Breast epithelium (tissue), 3 donors: ENCODE measurements around the gene RANBP1.

Experiments
- POLR2A ChIP-seq: fragments of 450-650 bp; IDR thresholded peaks from one replicate; pipeline ENCODE4 v1.6.1; 2016; ENCODE audit warnings: antibody characterized with exemption, mild to moderate bottlenecking, moderate library complexity
- TF ChIP-seq, protein P1 (sequence below), 3 donors: fragments of 450-650 bp; IDR thresholded peaks; one replicate each; pipeline ENCODE4 v1.5.1; 2016 to 2017; ENCODE audit warnings: antibody characterized with exemption in 3 of 3, mild to moderate bottlenecking in 3 of 3, moderate library complexity in 3 of 3

DNA sequence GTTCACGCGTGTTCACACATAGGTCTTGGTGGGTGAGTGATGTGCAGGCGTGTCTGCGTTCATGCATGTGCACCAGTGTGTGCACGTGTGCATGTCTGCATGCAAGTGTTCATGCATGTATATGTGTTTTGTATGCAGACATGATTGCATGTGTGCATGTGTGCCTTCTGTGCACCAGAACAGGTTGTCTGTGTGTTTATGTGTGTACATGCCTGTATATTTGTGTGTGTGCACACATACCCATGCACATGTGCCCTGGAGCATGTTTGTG, 20.6 kb downstream of the RANBP1 start:
- TF ChIP-seq, protein P1, sequence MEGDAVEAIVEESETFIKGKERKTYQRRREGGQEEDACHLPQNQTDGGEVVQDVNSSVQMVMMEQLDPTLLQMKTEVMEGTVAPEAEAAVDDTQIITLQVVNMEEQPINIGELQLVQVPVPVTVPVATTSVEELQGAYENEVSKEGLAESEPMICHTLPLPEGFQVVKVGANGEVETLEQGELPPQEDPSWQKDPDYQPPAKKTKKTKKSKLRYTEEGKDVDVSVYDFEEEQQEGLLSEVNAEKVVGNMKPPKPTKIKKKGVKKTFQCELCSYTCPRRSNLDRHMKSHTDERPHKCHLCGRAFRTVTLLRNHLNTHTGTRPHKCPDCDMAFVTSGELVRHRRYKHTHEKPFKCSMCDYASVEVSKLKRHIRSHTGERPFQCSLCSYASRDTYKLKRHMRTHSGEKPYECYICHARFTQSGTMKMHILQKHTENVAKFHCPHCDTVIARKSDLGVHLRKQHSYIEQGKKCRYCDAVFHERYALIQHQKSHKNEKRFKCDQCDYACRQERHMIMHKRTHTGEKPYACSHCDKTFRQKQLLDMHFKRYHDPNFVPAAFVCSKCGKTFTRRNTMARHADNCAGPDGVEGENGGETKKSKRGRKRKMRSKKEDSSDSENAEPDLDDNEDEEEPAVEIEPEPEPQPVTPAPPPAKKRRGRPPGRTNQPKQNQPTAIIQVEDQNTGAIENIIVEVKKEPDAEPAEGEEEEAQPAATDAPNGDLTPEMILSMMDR (IDR thresholded peaks at IDR 0.05): no peak
- TF ChIP-seq POLR2A: no peak
